Endodermal cell (in vitro differentiated cells): Measurements from ENCODE around the gene RAPGEF2. TPM values are rescaled to one million over a fixed set of nuclear protein-coding genes. Genes with fewer than 3 reads are reported as not detected.

Experiments used
- DNase-seq: peaks from one replicate; pipeline ENCODE4 v3.0.0-alpha.2; 2017
- H3K27ac ChIP-seq: 2 replicates; pipeline ENCODE4 v1.5.1; 2013; ENCODE audit warnings: mild to moderate bottlenecking, low read depth, low read length, moderate library complexity
- H3K27me3 ChIP-seq: 2 replicates; pipeline ENCODE4 v1.6.1; 2013; ENCODE audit warnings: mild to moderate bottlenecking, low read length, moderate library complexity; ENCODE audit not compliant: insufficient read depth, control insufficient read depth, poor library complexity, severe bottlenecking
- H3K36me3 ChIP-seq: 2 replicates; pipeline ENCODE4 v1.7.0; 2013; ENCODE audit warnings: mild to moderate bottlenecking, low read length, moderate library complexity; ENCODE audit not compliant: control insufficient read depth, insufficient read depth
- H3K4me1 ChIP-seq: one replicate; pipeline ENCODE4 v1.7.0; 2013; ENCODE audit warnings: low read length; ENCODE audit not compliant: control insufficient read depth, insufficient read depth
- H3K4me3 ChIP-seq: 2 replicates; pipeline ENCODE4 v1.5.1; 2013; ENCODE audit warnings: mild to moderate bottlenecking, low read length, moderate library complexity
- H3K9ac ChIP-seq: 2 replicates; pipeline ENCODE4 v1.6.1; 2013; ENCODE audit warnings: mild to moderate bottlenecking, low read length, moderate library complexity; ENCODE audit not compliant: poor library complexity, severe bottlenecking; ENCODE audit errors: extremely low read depth
- H3K9me3 ChIP-seq: 2 replicates; pipeline ENCODE4 v1.6.1; 2013; ENCODE audit warnings: mild to moderate bottlenecking, low read length, moderate library complexity; ENCODE audit not compliant: control insufficient read depth
- H3K27ac Mint-ChIP-seq: 2 replicates; pipeline ENCODE4 v1.8.0; 2020; ENCODE audit warnings: mixed read lengths
- H3K27me3 Mint-ChIP-seq: 2 replicates; pipeline ENCODE4 v1.8.0; 2021; ENCODE audit warnings: mild to moderate bottlenecking, mixed read lengths; ENCODE audit not compliant: insufficient read depth
- H3K36me3 Mint-ChIP-seq: 2 replicates; pipeline ENCODE4 v1.8.0; 2020; ENCODE audit warnings: low read depth, mixed read lengths
- H3K4me1 Mint-ChIP-seq: 2 replicates; pipeline ENCODE4 v1.8.0; 2020; ENCODE audit warnings: mixed read lengths
- H3K4me3 Mint-ChIP-seq: 2 replicates; pipeline ENCODE4 v1.8.0; 2020; ENCODE audit warnings: mild to moderate bottlenecking, moderate library complexity, mixed read lengths
- H3K9me3 Mint-ChIP-seq: 2 replicates; pipeline ENCODE4 v1.8.0; 2020; ENCODE audit warnings: mild to moderate bottlenecking, mixed read lengths
- WGBS, 2 experiments: methylation state at CpG; one replicate each; pipeline versions ENCODE4 v1.1.5 to v1.1.7; 2013; ENCODE audit warnings: missing lambda C conversion rate in 2 of 2, mixed read lengths in 1 of 2; ENCODE audit not compliant: insufficient coverage in 1 of 2, insufficient read length in 1 of 2; 5-methylcytosine and 5-hydroxymethylcytosine counted together
- total RNA-seq, 2 donors: library from RNA; stranded (reverse); fragmentation: NEBNext Ultra II Directional in 1 of 2; extraction: Animal tissue kit (Norgen Biotek cat#: 25700) in 1 of 2; gene quantifications; 2 replicates in 1 of 2; 3 replicates in 1 of 2; pipeline ENCODE4 v1.2.1, GENCODE V29; 2021
- TF ChIP-seq, protein P1 (sequence below): fragments of 200-600 bp; sonication (generic); conservative IDR thresholded peaks from 2 replicates; pipeline ENCODE4 v1.5.0; 2021; ENCODE audit warnings: antibody characterized with exemption, mild to moderate bottlenecking

RAPGEF2 gene
- total RNA-seq, 2 donors from 2014 or later = 63.4 to 78.2 TPM

- DNase-seq = no peak
- peaks cover 14% of the 10 kb centered on the region for H3K9me3 ChIP-seq
- Mint-ChIP-seq H3K9me3 (peaks cover 26% of the 10 kb centered on the region), H3K36me3 (peaks cover 62% of the 10 kb centered on the region), H3K4me1 (peaks cover under 1% of the 10 kb centered on the region), H3K27ac (no peak overlapping the region), H3K4me3 (no peak overlapping the region), H3K27me3 (no peaks in the 10 kb centered on the region)
- 90 to 91% methylated on average over 3 to 4 of the region's 4 CpGs for WGBS, 2 experiments
- H3K36me3 ChIP-seq = peaks cover 29% of the 10 kb centered on the region
- peak overlapping the region; percentile 25 for H3K4me3 ChIP-seq
- H3K27me3 ChIP-seq = no peaks in the 10 kb centered on the region
- H3K9ac ChIP-seq = no peak overlapping the region
- peaks cover 3% of the 10 kb centered on the region for H3K4me1 ChIP-seq
- no peak overlapping the region for H3K27ac ChIP-seq
- TF ChIP-seq, protein P1, sequence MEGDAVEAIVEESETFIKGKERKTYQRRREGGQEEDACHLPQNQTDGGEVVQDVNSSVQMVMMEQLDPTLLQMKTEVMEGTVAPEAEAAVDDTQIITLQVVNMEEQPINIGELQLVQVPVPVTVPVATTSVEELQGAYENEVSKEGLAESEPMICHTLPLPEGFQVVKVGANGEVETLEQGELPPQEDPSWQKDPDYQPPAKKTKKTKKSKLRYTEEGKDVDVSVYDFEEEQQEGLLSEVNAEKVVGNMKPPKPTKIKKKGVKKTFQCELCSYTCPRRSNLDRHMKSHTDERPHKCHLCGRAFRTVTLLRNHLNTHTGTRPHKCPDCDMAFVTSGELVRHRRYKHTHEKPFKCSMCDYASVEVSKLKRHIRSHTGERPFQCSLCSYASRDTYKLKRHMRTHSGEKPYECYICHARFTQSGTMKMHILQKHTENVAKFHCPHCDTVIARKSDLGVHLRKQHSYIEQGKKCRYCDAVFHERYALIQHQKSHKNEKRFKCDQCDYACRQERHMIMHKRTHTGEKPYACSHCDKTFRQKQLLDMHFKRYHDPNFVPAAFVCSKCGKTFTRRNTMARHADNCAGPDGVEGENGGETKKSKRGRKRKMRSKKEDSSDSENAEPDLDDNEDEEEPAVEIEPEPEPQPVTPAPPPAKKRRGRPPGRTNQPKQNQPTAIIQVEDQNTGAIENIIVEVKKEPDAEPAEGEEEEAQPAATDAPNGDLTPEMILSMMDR = no peak
Observed at GRCh38 chr4:159252491-159252890, 149.6 kb downstream of the RAPGEF2 start.

DNA sequence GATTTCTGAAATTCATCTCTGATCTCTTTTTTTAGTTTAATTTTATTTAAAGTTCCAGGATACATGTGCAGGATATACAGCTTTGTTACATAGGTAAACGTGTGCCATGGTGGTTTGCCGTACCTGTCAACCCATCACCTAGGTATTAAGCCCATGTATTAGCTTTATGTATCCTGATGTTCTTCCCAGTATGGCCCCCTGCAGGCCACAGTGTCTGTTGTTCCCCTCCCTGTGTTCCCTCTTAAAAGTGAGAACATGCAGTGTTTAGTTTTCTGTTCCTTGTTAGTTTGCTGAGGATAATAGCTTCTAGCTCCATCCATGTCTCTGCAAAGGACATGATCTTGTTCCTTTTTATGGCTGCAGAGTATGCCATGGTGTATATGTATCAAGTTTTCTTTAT, 153.2 kb downstream of the RAPGEF2 start:
- no peaks in the 10 kb centered on the region for H3K27me3 Mint-ChIP-seq
- no peak overlapping the region for H3K27ac Mint-ChIP-seq
- H3K27ac ChIP-seq = no peak overlapping the region
- DNase-seq = no peak
- peaks cover 3% of the 10 kb centered on the region for H3K4me1 ChIP-seq
- no peak overlapping the region for H3K4me3 ChIP-seq
- peaks cover 49% of the 10 kb centered on the region for H3K36me3 Mint-ChIP-seq
- H3K9me3 ChIP-seq = peaks cover 14% of the 10 kb centered on the region
- no peak overlapping the region for H3K4me3 Mint-ChIP-seq
- no peak overlapping the region for H3K9ac ChIP-seq
- peaks cover 22% of the 10 kb centered on the region for H3K9me3 Mint-ChIP-seq
- WGBS, 2 experiments = 97 to 100% methylated on average over 2 of the region's 2 CpGs
- TF ChIP-seq, protein P1 = peak; percentile 53
- no peaks in the 10 kb centered on the region for H3K4me1 Mint-ChIP-seq
- no peaks in the 10 kb centered on the region for H3K27me3 ChIP-seq
- peaks cover 18% of the 10 kb centered on the region for H3K36me3 ChIP-seq

- TF ChIP-seq, protein P1 = no peak
- Mint-ChIP-seq H3K27me3 (no peaks in the 10 kb centered on the region), H3K27ac (no peak overlapping the region), H3K4me3 (no peak overlapping the region), H3K9me3 (peaks cover 12% of the 10 kb centered on the region), H3K4me1 (no peaks in the 10 kb centered on the region), H3K36me3 (peaks cover 28% of the 10 kb centered on the region)
- Histone ChIP-seq H3K9me3 (peaks cover 8% of the 10 kb centered on the region), H3K4me3 (no peak overlapping the region), H3K36me3 (peaks cover 1% of the 10 kb centered on the region), H3K27ac (no peak overlapping the region), H3K9ac (no peak overlapping the region), H3K27me3 (no peaks in the 10 kb centered on the region), H3K4me1 (no peaks in the 10 kb centered on the region)
- DNase-seq = no peak
- 98 to 100% methylated on average over 4 of the region's 4 CpGs for WGBS, 2 experiments
Observed at GRCh38 chr4:159258889-159259560, 156.1 kb downstream of the RAPGEF2 start.
